ENCODE results near the gene SYNM. TPM values are rescaled to one million over a fixed set of nuclear protein-coding genes. Genes with fewer than 3 reads are reported as not detected.

Gene SYNM
- total RNA-seq, 4 donors from 2014 or later = 98.3 to 414 (median 158) TPM

- TF ChIP-seq POLR2AphosphoS5 (IDR thresholded peaks at IDR 0.05) (no peak), POLR2A (IDR thresholded peaks at IDR 0.05) (no peak), CTCF (IDR thresholded peaks at IDR 0.05) (no peak), EP300 (IDR thresholded peaks at IDR 0.05; ENCODE audit: low read depth) (no peak)
- Histone ChIP-seq H3K36me3 (peaks cover 0 to 5% (median 0%) of the 10 kb centered on the region in 4 donors), H3K27ac (no peak overlapping the region), H3K4me1 (peaks cover 0 to 3% (median 1%) of the 10 kb centered on the region in 4 donors), H3K9me3 (no peaks in the 10 kb centered on the region), H3K27me3 (no peaks in the 10 kb centered on the region), H3K4me3 (no peak overlapping the region)
- 89 to 93% methylated on average over 6 of the region's 6 CpGs for WGBS, 2 donors (ENCODE audit: low coverage in 1 of 2)
- intact Hi-C loops (cut with DNase I; ENCODE audit: low total_unique reads) = no loop called here
- no peak for DNase-seq
- in situ Hi-C loops (cut with MboI; ENCODE audit: low pct_ligation_motif_present in 1 of 4, low pct_unique_long_range_greater_than_20kb in 1 of 4, low sequenced_read_pairs in 3 of 4) = no loop called here
These were observed 48.2 kb downstream of the SYNM start for GRCh38 chr15:99153026-99153535.

GRCh38 chr15:99154271-99154670 is 49.4 kb downstream of the SYNM start:
- H3K9me3 ChIP-seq = no peaks in the 10 kb centered on the region
- in situ Hi-C loops (cut with MboI; ENCODE audit: low pct_ligation_motif_present in 1 of 4, low pct_unique_long_range_greater_than_20kb in 1 of 4, low sequenced_read_pairs in 3 of 4) = no loop called here
- TF ChIP-seq POLR2AphosphoS5 (IDR thresholded peaks at IDR 0.05) (no peak), EP300 (IDR thresholded peaks at IDR 0.05; ENCODE audit: low read depth) (no peak), CTCF (IDR thresholded peaks at IDR 0.05) (no peak), POLR2A (IDR thresholded peaks at IDR 0.05) (no peak)
- 56 to 64% methylated on average over 1 to 2 of the region's 2 CpGs for WGBS, 2 donors (ENCODE audit: low coverage in 1 of 2)
- H3K4me3 ChIP-seq = no peak overlapping the region
- H3K27me3 ChIP-seq = no peaks in the 10 kb centered on the region
- H3K4me1 ChIP-seq = peaks cover 0 to 3% (median 1%) of the 10 kb centered on the region in 4 donors
- intact Hi-C loops (cut with DNase I; ENCODE audit: low total_unique reads) = no loop called here
- no peak for DNase-seq
- H3K27ac ChIP-seq = no peak overlapping the region
- H3K36me3 ChIP-seq = peaks cover 0 to 5% (median 0%) of the 10 kb centered on the region in 4 donors

GRCh38 chr15:99155961-99156443 is 51.1 kb downstream of the SYNM start:
- DNase-seq = no peak
- H3K27ac ChIP-seq = no peak overlapping the region
- no peaks in the 10 kb centered on the region for H3K27me3 ChIP-seq
- peaks cover 0 to 3% (median 1%) of the 10 kb centered on the region in 4 donors for H3K4me1 ChIP-seq
- in situ Hi-C loops (cut with MboI; ENCODE audit: low pct_ligation_motif_present in 1 of 4, low pct_unique_long_range_greater_than_20kb in 1 of 4, low sequenced_read_pairs in 3 of 4) (no loop called here), intact Hi-C loops (cut with DNase I; ENCODE audit: low total_unique reads) (no loop called here)
- no peaks in the 10 kb centered on the region for H3K9me3 ChIP-seq
- no peak for TF ChIP-seq POLR2AphosphoS5 (IDR thresholded peaks at IDR 0.05)
- TF ChIP-seq CTCF (IDR thresholded peaks at IDR 0.05) = no peak
- TF ChIP-seq POLR2A (IDR thresholded peaks at IDR 0.05) = no peak
- TF ChIP-seq EP300 (IDR thresholded peaks at IDR 0.05; ENCODE audit: low read depth) = no peak
- 76 to 84% methylated on average over 8 to 9 of the region's 9 CpGs for WGBS, 2 donors (ENCODE audit: low coverage in 1 of 2)
- no peak overlapping the region for H3K4me3 ChIP-seq
- H3K36me3 ChIP-seq = peaks cover 0 to 5% (median 0%) of the 10 kb centered on the region in 4 donors

- TF ChIP-seq CTCF (IDR thresholded peaks at IDR 0.05) = no peak
- TF ChIP-seq POLR2A (IDR thresholded peaks at IDR 0.05) = no peak
- no peak for TF ChIP-seq POLR2AphosphoS5 (IDR thresholded peaks at IDR 0.05)
- TF ChIP-seq EP300 (IDR thresholded peaks at IDR 0.05; ENCODE audit: low read depth) = no peak
- intact Hi-C loops (cut with DNase I; ENCODE audit: low total_unique reads) = no loop called here
- H3K27me3 ChIP-seq = no peaks in the 10 kb centered on the region
- H3K4me3 ChIP-seq = no peak overlapping the region
- H3K36me3 ChIP-seq = peaks cover 0 to 5% (median 2%) of the 10 kb centered on the region in 4 donors
- H3K27ac ChIP-seq = peak overlapping the region in 1 of 4 donors; percentile 20
- H3K9me3 ChIP-seq = no peaks in the 10 kb centered on the region
- peaks cover 0 to 3% (median 1%) of the 10 kb centered on the region in 4 donors for H3K4me1 ChIP-seq
- WGBS, 2 donors (ENCODE audit: low coverage in 1 of 2) = 57 to 59% methylated on average over 3 of the region's 3 CpGs
- no peak for DNase-seq
- in situ Hi-C loops (cut with MboI; ENCODE audit: low pct_ligation_motif_present in 1 of 4, low pct_unique_long_range_greater_than_20kb in 1 of 4, low sequenced_read_pairs in 3 of 4) = no loop called here
These were observed 52.6 kb downstream of the SYNM start for GRCh38 chr15:99157456-99157855.
